Measurements from ENCODE around the gene TOP1.

- TF ChIP-seq L3MBTL2 (conservative IDR thresholded peaks at IDR 0.05) (no peak), BHLHE40 (IDR thresholded peaks at IDR 0.05; ENCODE audit: borderline replicate concordance) (no peak), ZNF384 (IDR thresholded peaks at IDR 0.05) (no peak), ELF4 (IDR thresholded peaks at IDR 0.05) (no peak), FOXM1 (IDR thresholded peaks at IDR 0.05; ENCODE audit: borderline replicate concordance) (no peak), TARDBP (IDR thresholded peaks at IDR 0.05) (no peak), FOXA1 (IDR thresholded peaks at IDR 0.05) (no peak), SUZ12 (IDR thresholded peaks at IDR 0.05) (no peak), NFRKB (IDR thresholded peaks at IDR 0.05) (no peak), HDGF (IDR thresholded peaks at IDR 0.05; ENCODE audit: borderline replicate concordance) (no peak)
Observed at GRCh38 chr20:41139227-41140093, 110.8 kb downstream of the TOP1 start.
